ENCODE data around the gene FOXP1.

FOXP1 gene

DNA sequence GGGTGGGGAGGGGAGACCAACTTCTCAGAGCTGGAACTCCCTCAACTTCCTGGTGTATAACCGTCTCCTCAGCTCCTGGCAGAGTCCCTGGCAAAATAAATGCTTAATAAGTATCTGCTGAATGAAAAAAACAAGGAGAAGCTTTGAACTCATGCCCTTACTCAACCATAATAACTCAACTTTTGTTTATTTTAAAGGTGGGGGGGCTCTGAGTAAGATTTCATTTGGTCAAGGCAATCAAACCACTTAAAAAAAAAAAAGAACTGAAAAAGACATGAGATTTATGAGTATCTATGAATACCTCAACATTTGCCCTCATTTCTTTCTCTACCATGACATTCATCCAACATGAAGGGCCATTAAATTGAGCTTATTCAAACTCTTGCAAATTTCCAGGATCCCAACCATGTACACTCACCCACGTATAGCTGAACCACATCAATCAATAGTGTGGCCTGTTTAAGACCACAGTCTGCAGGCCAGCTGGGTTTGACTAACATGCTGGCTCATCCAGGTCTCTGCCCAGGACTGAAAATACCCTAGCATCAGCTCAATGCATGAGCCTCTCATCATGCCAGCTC lies 157.9 kb downstream of the FOXP1 start:
- DNase-seq (ENCODE audit: low read depth): no peak

DNA sequence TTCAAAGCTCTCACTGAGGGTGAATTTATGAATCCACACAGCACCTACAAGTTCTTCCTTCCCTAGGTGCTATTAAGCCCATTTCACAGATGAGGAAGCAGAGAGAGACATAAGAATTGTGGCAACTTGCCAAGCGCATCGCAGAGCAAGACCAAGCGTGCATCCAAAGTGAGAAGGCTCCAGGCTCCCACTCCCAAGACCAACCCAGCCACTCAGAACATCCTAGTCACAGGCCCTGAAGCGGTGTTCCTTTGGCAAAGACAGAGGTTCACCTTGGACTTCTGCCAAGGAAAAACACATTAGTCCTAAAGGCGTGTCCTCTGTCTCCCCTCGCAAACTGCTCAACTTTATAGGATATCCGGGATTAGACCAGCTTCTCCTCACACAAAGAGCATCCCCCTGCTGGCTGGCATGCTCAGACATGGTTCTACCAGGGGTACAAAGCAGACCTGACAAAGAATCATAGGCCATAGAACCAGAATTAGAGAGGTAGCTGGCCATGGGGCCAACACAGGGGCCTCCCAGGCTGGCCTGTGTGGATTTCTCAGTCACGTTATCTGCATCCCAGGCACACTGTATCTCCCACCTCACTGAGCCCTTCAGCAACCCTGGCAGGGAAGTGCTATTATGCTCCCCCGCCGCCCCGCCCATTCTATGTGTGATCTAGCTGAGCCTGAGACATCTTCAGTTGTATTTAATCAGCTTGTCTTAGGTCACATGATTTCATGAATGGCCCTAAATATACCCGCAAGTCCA lies 160.2 kb downstream of the FOXP1 start:
- DNase-seq (ENCODE audit: low read depth): no peak

DNA sequence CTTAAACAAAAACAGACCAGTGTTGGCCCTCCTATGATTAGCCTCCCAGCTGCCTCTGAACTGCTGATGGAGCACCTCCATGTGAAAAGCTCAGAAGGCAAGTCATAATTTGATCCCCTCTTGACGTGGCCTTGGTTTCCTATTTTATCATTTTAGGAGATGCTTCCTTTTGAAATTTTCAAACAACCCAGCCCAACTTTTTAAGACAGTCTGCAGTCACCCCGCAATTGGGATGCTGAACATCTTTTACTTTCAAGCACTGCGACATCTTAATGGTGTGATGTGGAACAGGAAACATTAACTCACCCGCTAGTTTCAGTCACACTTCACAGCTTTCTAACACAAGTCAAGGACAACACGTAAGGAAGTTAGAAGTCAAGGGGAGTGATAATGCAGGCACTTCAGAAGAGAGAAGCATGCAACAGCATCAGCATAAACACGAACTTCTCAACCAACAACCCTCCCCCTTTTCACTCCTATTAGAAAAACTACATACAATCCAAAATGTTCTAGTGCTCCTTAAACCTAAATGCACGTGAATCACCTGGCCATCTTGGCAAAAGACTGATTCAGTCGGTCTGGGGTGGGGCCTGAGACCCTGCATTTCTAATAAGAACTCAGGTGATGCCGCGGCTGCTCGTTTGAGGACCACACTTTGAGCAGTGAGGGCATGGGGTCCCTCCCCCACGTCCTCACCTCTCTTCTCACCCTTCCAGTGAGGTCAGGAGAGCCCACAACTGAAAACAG lies 161.5 kb downstream of the FOXP1 start:
- DNase-seq (ENCODE audit: low read depth): no peak

DNA sequence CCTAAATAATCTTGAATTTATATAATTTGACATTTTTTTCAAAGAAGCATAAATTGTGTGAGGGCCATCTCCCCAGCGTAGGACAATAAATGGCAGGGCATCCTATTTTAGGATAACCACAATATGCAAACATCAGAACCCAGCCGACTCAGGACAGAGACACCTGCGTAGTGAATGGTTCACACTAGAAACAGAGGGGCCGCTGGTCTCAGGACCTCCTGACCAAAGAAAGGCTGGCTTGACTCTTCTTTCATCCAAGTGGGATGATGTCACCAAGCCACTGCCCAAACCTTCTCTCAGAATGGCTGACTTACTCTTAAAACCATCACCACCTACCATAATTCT lies 162.1 kb downstream of the FOXP1 start:
- DNase-seq (ENCODE audit: low read depth): no peak

DNA sequence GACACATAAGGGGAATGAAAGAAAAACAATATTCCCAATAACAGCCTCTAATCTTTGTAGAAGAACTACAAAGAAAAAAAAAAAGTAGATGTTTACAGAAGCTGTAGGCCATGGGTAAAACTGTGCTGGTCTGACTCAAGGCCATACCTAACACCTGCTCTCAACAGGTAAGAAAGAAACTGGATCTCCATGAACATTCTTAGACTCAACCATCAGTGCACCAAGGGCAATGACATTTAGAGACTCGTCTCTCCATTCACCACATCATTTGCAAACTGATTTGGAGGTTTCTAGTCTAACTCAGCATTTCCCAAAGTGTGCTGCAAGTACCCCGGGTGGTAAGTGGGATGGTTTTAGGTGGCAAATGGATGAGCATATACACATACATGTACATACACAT lies 164.2 kb downstream of the FOXP1 start:
- no peak for DNase-seq (ENCODE audit: low read depth)

DNA sequence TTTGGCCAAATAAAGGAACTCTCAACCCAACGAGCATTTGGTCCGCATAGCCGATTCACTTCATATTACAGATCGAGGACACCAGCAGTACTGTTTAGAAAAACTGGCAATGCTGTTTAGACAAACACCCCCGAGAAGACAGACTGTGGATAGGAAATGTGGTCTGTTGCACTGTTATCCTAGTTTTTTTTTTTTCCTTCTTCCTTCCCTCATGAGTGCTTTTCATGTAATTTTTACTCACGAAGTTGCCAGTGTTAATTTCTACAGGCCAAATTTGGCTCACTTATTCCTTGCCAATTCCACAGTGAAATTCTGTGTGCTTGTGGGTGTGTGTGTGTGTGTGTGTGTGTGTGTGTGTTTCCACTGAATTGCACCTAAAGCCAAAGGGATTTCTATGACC lies 165.7 kb downstream of the FOXP1 start:
- no peak for DNase-seq (ENCODE audit: low read depth)

DNA sequence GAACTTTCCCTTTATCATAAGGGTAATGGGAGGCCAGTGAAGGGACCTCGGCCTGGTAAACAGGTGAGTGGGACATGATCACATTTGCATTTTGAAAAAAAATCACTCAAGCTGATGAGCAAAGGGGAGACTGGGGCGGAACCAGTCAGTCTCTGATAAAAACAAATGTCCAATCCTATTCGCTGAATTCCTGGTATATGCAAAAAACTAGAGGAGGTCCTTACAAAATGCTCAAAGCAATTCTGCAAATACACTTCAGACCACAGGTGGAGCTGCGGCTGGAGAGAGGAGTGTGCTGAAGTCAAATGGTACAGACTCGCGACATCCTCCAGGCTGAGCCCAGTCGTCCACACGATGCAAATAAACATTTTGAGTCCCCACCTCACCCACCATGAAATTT lies 166.7 kb downstream of the FOXP1 start:
- DNase-seq (ENCODE audit: low read depth): no peak

DNA sequence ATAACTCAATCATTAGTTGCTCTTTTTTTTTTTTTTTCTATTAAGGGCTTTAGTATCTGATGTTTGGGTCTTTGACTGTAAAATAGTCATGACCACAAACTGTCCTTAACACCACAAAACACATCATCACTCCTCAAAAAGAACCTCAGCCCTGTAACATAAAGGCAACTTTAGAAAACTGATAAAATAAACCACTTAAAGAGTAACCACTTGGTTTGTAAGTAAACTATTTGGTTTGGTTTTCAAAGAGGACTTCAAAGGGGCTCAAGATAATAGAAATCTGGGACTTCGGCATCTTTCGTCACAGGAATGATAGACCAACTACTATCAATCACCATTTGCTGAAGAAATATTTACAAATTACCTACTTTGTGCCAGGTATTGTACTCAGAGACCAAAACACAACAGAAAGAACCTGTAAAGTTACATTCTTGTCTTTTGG lies 167.8 kb downstream of the FOXP1 start:
- no peak for DNase-seq (ENCODE audit: low read depth)

DNA sequence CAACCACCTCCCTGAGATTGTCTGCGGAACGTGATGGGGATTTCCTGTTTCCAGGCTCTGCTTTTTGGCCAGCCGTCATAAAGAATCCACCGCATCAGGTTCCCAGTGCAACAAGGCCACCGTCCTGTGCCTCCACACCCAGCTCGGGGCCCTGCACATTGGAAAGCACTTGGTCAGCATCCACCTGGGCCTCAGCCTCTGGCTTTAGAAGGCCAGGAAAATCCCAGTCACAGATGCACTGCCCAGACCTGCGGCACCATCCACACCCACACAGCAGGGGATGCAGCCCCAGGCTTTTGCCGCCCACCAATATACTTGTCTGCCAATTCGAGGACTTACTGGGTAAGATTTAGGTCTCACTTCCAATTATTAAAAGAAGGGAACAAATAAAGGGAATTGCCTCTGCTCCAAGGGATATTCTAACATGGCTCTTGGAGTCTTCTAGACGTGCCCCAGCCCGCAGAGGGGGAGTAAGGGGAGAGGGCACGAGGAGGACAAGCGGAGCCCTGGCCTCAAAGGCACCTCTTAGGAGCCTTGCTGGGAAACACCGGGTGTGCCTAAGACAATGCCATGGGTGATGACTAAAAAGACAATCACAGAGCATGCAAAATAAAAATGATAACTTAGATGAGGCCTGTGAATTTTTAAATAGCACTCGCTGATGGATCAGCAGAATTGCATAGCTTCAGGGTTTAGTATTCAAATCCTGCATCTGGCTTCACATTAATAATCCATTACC lies 169.2 kb downstream of the FOXP1 start:
- DNase-seq (ENCODE audit: low read depth): no peak

DNA sequence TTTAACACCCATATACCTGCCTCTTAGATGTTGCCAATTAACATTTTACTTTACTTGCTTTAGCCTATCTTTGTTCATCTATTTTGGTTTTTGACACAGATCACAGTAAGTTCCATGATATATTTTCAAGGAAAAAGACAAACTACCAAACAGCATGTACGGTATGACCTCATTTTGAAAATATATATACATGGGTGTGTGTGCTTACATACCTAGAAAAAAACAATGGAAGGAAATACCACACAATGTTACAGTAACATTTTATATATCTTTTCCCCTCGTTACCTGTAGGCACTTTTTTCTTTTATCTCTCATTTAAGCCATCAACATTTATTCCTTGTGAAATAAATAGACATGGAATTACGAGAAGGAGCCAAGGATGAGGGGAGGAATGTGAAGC lies 170.0 kb downstream of the FOXP1 start:
- no peak for DNase-seq (ENCODE audit: low read depth)

DNA sequence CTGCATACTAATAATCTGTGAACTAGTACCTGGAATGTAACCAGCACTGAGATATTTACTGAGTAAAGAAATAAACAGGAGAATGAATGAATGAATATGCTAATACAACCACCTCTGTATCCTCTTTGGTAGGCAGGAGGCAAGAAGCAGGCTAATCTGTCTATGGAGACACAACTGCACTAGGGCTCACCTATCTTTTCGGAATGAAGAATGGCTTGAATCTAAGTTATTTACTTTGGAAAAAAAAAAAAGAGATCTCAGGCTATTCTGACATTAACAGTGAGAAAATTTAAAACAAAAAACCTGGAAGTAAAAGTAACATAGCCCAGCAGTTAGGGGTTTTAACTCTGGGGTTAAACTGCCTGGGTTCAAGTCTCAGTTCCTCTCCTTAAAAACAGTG lies 174.2 kb downstream of the FOXP1 start:
- no peak for DNase-seq (ENCODE audit: low read depth)

DNA sequence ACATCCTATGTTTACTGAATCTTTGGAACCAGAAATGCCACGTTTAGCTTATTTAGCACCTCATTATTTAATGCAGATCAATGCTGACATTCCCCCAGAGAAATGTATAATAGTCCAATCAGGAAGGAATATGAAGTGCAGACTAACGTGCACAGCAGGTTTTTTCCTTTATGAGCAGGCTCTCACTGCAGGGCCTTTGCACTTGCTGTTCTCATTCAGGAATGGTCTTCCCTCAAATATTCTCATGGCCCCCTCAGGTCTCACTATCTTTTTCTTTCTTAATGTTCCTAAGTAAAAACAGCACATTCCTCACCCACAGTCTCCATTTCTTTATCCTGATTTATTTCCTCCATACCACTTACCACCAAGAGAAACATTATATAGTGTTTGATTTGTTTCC lies 174.6 kb downstream of the FOXP1 start:
- no peak for DNase-seq (ENCODE audit: low read depth)

DNA sequence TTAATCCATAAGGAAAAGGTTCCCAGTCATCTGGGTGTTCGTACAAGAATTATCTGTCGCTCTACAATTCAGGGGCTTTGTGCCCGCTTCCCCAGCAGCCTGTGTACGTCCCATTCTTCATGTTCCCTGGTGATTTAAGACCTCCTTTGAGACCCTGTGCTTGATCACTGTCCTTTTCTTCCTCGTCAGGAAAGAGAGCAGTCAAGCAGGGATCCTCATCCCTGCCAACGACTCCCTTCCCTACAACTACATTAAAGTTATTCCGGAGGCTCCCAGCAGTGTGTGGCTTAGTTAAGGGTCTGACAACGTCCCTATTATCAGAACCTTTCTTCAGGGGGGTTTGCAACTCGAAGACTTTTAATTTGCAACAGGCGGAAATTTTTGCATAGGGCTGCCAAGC lies 175.7 kb downstream of the FOXP1 start:
- no peak for DNase-seq (ENCODE audit: low read depth)

DNA sequence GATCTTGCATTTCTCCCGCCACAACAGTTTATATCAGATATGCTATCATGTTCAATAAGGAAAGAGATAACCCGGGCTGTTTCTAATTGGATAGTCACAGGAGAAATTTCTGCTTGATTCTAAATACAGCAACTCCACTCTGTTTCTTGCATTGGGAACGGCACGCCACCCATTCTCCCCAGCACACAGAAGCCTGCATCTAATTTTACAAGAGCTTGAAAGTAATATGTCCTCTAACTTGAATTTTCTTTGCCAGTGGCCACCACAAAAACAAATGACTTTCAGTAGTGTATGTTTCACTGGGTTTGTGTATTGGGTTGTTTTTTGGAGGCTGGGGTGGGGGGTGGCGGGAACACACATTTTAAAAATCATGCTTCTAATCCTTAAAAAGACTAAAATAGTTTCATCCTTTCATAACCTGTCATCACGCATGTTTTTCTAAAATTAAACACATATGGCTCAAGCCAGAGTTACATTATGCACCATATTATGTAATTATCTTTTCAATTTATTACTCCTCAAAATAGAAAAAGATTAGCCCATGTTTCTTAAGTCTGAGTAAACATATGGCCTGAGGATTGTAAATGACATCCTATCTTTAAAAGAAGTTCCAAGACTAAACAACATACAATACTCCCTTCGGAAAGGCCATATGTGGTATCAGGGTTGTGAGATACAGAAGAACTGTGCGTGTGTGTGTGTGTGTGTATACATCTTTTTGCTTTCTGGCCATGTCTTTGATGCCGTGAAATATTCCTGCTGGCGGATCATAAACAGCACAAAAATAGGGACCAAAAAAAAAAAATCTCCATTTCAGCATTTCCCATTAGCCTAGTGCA lies 176.3 kb downstream of the FOXP1 start:
- no peak for DNase-seq (ENCODE audit: low read depth)

DNA sequence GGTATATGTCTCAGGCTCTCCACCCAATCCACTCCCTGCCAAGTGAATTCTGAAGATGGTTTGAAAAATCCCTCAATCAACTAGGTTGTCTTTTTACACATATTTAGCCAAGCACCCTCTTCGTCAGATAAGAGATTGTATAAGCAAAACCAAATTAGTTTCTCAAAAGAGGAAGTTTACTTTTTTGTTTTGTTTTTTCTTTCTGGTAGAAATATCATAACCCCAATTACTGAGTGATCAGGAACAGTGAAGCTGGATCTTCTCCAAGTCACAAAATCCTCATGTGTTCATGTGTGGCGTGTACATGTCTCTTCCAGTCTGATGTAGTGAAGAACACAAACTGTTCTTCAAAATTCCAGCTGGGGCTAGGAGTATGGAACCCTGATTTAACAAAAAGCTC lies 180.6 kb downstream of the FOXP1 start:
- DNase-seq (ENCODE audit: low read depth): no peak

DNA sequence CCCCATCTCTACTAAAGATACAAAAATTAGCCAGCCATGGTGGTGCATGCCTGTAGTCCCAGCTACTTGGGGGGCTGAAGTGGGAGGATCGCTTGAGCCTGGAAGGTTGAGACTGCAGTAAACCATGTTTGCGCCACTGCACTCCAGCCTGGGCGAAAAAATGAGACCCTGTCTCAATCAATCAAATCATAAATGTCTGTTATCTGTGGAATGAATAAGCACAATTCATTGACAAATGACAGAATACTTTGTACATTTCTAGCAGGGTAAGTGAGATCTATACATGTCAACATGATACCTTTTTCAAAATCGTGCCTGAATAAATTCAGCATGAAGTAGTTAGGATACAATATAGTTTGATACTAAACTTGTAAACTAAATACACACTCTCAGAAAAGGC lies 181.2 kb downstream of the FOXP1 start:
- DNase-seq (ENCODE audit: low read depth): no peak

DNA sequence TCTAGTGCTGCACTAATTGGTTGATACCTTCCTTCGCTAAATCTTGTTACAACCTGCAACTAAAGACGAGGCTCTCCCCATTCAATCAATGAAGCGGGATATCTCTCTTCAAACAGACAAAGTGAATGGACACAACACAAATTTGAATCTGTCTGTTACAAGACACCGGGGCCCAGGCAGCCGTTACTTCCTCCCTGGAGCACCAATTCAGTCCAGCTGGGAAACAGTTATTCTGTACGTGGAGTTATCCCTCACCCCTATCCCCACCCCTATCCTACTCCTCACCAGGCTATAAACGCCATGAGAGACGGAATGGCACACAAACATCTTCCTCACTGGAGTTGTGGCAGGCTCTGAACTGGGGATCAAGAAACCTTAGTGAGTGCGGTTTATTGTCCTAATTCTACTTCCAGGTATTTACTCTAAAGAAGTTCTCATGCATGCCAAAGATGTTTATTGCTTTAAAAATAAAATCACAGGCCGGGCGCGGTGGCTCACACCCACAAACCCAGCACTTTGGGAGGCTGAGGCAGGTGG lies 181.8 kb downstream of the FOXP1 start:
- no peak for DNase-seq (ENCODE audit: low read depth)

DNA sequence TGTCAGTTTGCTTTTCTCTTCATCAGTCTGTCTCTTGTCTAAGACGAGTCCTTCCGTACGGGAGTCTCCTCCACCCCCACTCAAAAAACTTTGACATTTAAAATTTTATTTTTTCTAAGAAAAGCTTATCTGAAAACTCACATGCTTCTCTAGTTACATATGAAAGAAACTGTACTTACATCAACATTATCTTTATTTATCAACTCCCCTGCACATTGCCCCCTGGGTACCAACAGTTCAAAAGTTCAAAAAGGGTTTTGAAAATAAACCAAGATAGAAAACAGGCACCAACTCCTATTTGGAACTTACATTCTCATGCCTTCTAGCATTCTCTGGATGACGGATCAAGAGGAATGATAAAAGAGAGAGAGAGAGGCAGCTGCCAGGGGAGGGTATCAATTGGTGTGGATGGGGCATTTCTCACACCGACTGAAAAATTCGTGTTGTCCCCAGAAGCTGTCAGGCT lies 182.5 kb downstream of the FOXP1 start:
- DNase-seq (ENCODE audit: low read depth): no peak

DNA sequence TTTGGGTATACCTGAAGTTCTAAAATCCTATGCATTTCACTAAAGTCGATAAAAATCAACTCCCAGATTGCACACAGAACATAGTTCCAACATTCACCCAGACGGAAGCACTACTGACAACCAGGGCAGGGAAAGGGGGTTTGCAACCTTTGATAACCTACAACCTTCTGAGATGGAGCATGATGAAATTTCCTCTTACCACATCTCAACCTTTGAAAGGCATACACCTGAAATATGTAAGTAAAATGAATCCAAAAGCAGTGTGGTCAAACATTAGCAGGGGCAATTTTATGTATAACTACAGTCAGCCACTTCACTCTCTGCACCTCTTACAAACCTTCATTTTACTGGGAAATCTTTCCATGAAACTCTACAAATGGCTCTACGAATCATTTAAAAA lies 184.1 kb downstream of the FOXP1 start:
- no peak for DNase-seq (ENCODE audit: low read depth)

DNA sequence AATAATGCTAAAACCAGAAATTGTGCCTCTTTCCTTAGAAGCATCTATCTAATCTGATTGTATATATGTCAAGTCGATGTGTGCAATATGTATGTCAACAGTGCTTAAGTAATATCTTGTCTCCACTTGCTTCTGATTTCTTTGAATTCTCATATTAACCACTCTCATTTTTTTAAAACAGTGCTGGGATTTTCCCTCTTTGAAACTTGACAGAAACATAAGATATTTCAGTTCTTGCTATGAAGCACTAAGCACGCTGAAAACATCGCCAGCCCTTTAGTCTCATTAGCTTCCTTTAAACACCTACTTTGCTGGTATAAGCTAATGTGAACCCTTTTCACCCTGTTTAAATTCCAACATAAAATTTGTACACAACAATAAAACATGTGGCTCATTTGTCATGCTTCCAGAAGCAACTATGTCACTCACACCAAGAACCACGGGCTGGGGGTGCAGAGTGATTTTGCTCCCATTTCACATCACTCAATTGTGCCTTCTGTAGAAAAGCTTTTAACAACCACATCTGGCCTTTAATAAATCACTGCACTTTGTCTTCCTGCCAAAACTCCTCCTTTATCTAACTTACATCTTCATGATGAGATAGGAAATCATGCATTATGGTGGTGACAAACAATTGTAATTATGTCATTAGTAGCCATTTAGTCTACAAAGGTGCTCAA lies 185.2 kb downstream of the FOXP1 start:
- DNase-seq (ENCODE audit: low read depth): no peak

DNA sequence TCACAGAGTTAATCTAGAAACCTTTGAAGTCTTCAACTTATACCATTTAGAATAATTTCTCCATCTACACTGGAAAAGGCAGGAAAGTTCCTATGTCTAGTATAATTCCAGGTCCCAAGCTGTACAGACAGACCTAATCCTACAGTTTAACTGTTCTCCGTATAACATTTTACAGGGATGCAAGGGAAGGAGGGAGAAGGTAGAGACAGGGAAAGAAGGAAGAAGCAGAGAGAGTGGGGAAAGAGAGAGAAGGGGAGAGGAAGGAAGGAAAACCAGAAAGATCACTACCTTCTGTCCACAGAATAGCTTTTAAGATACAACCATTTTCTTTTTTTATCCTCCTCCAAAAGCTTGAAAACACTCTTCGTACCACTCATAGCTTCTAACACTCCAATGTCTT lies 185.8 kb downstream of the FOXP1 start:
- DNase-seq (ENCODE audit: low read depth): no peak
